MCF 10A (cell line): Measurements from ENCODE around the gene ALDH1A3. TPM values are rescaled to one million over a fixed set of nuclear protein-coding genes. Genes with fewer than 3 reads are reported as not detected.

Experiments
- BruUV-seq: library from RNA; stranded (reverse); fragments of 400-500 nt; replicated peaks from 2 replicates; lab custom pipeline; 2021; lab: Mats Ljungman, UMichigan
- CTCF ChIA-PET: fragments of 300-600 bp; sonication (Branson Sonifier 250); formaldehyde crosslinking; extraction: SDS; loops from one replicate; lab custom pipeline; 2021; ENCODE audit warnings: antibody characterized with exemption, inconsistent platforms; lab: Yijun Ruan, JAX
- POLR2A ChIA-PET: fragments of 300-600, 350-650 bp; sonication (Branson Sonifier 250); formaldehyde crosslinking; extraction: SDS; loops from one replicate; lab custom pipeline; 2020; ENCODE audit warnings: antibody characterized with exemption, inconsistent platforms; lab: Yijun Ruan, JAX
- DNase-seq: peaks from one replicate; pipeline ENCODE4 v3.0.0-alpha.2; 2018; ENCODE audit not compliant: unreplicated experiment
- H3K27ac Mint-ChIP-seq: one replicate; pipeline ENCODE4 v1.8.0; 2022; ENCODE audit warnings: mild to moderate bottlenecking, low read depth, mixed read lengths; ENCODE audit not compliant: unreplicated experiment
- H3K27me3 Mint-ChIP-seq: one replicate; pipeline ENCODE4 v1.8.0; 2022; ENCODE audit warnings: mixed read lengths; ENCODE audit not compliant: insufficient read depth, unreplicated experiment
- H3K36me3 Mint-ChIP-seq: one replicate; pipeline ENCODE4 v1.8.0; 2022; ENCODE audit warnings: mild to moderate bottlenecking, moderate library complexity, mixed read lengths; ENCODE audit not compliant: insufficient read depth, unreplicated experiment
- H3K4me1 Mint-ChIP-seq: one replicate; pipeline ENCODE4 v1.8.0; 2022; ENCODE audit warnings: mixed read lengths; ENCODE audit not compliant: insufficient read depth, unreplicated experiment
- H3K4me3 Mint-ChIP-seq: one replicate; pipeline ENCODE4 v1.8.0; 2022; ENCODE audit warnings: mild to moderate bottlenecking, moderate library complexity, mixed read lengths; ENCODE audit not compliant: unreplicated experiment
- H3K9me3 Mint-ChIP-seq: one replicate; pipeline ENCODE4 v1.8.0; 2022; ENCODE audit warnings: mixed read lengths; ENCODE audit not compliant: unreplicated experiment
- CTCF ChIP-seq: fragments of 200-600 bp; IDR thresholded peaks from one replicate; pipeline ENCODE4 v1.8.0; 2022; ENCODE audit warnings: antibody characterized with exemption, mild to moderate bottlenecking; ENCODE audit not compliant: unreplicated experiment
- intact Hi-C: fragments of 100-400 bp; cut with micrococcal nuclease; formaldehyde crosslinking; loops from 2 replicates; pipeline ENCODE4 v1.14.1; 2022
- total RNA-seq: library from RNA; stranded (reverse); gene quantifications from 2 replicates; pipeline ENCODE4 v1.2.3, GENCODE V29; 2022

The ALDH1A3 gene
- total RNA-seq, 1 experiment from 2014 or later, result 4.3 TPM

GRCh38 chr15:100885116-100885515 is 5.5 kb downstream of the ALDH1A3 start:
- TF ChIP-seq CTCF, result no peak
- ChIA-PET POLR2A (no interaction called here), CTCF (interaction anchor here (1.1 to 1.2 kb wide), 2 partner anchors 12 to 30 kb away, joined by 3 to 5 read pairs; no protein-coding TSS in a partner anchor)
- intact Hi-C loops, result no loop called here
- DNase-seq, result no peak
- Mint-ChIP-seq H3K27me3 (no peaks in the 10 kb centered on the region), H3K4me3 (no peak overlapping the region), H3K9me3 (no peaks in the 10 kb centered on the region), H3K36me3 (no peaks in the 10 kb centered on the region), H3K4me1 (no peaks in the 10 kb centered on the region), H3K27ac (no peak overlapping the region)
- BruUV-seq, result no TSS peak

GRCh38 chr15:100885811-100886210 is 6.2 kb downstream of the ALDH1A3 start:
- no TSS peak for BruUV-seq
- CTCF ChIA-PET, result interaction anchor here (0.7 to 1.2 kb wide), 2 partner anchors 13 to 16 kb away, joined by 3 read pairs; no protein-coding TSS in a partner anchor
- H3K27me3 Mint-ChIP-seq, result no peaks in the 10 kb centered on the region
- intact Hi-C loops, result no loop called here
- no peak for DNase-seq
- H3K4me3 Mint-ChIP-seq, result no peak overlapping the region
- no peak overlapping the region for H3K27ac Mint-ChIP-seq
- H3K36me3 Mint-ChIP-seq, result no peaks in the 10 kb centered on the region
- no peak for TF ChIP-seq CTCF
- no peaks in the 10 kb centered on the region for H3K4me1 Mint-ChIP-seq
- no peaks in the 10 kb centered on the region for H3K9me3 Mint-ChIP-seq
- POLR2A ChIA-PET, result no interaction called here

GRCh38 chr15:100887211-100887913 is 7.7 kb downstream of the ALDH1A3 start:
- ChIA-PET POLR2A (no interaction called here), CTCF (interaction anchor here (1.5 kb wide), 1 partner anchor 30 kb away, joined by 5 read pairs; no protein-coding TSS in a partner anchor)
- no peak overlapping the region for H3K4me3 Mint-ChIP-seq
- no peak for TF ChIP-seq CTCF
- H3K27ac Mint-ChIP-seq, result no peak overlapping the region
- intact Hi-C loops, result no loop called here
- BruUV-seq, result no TSS peak
- DNase-seq, result no peak
- no peaks in the 10 kb centered on the region for H3K9me3 Mint-ChIP-seq
- no peaks in the 10 kb centered on the region for H3K4me1 Mint-ChIP-seq
- no peaks in the 10 kb centered on the region for H3K36me3 Mint-ChIP-seq
- no peaks in the 10 kb centered on the region for H3K27me3 Mint-ChIP-seq

- no peak for TF ChIP-seq CTCF
- no peak overlapping the region for H3K27ac Mint-ChIP-seq
- ChIA-PET CTCF (interaction anchor here (0.5 to 1.0 kb wide), 2 partner anchors 16 to 263 kb away, joined by 3 read pairs; no protein-coding TSS in a partner anchor), POLR2A (no interaction called here)
- no peaks in the 10 kb centered on the region for H3K4me1 Mint-ChIP-seq
- no peak overlapping the region for H3K4me3 Mint-ChIP-seq
- H3K27me3 Mint-ChIP-seq, result no peaks in the 10 kb centered on the region
- no peaks in the 10 kb centered on the region for H3K36me3 Mint-ChIP-seq
- no TSS peak for BruUV-seq
- intact Hi-C loops, result no loop called here
- DNase-seq, result no peak
- no peaks in the 10 kb centered on the region for H3K9me3 Mint-ChIP-seq
Measured at GRCh38 chr15:100889385-100890050, 9.9 kb downstream of the ALDH1A3 start.
